Measurements from ENCODE around the gene MKI67. TPM values are rescaled to one million over a fixed set of nuclear protein-coding genes. Genes with fewer than 3 reads are reported as not detected.

Gene MKI67
- total RNA-seq, 4 donors from 2014 or later = 2.4 to 9.1 (median 4.2) TPM

- TF ChIP-seq POLR2A (IDR thresholded peaks at IDR 0.05) = no peak
- no peak for TF ChIP-seq CTCF (IDR thresholded peaks at IDR 0.05)
- DNase-seq (ENCODE audit: low spot score in 2 of 2) = no peak
- 77 to 84% methylated on average over 16 of the region's 16 CpGs for WGBS, 2 donors
- H3K4me3 ChIP-seq (ENCODE audit: low read depth, poor library complexity, severe bottlenecking) = no peak overlapping the region
- intact Hi-C loops (cut with DNase I; ENCODE audit: low total_unique reads) = no loop called here
These were observed 71.9 kb downstream of the MKI67 start for GRCh38 chr10:128054163-128054970.

GRCh38 chr10:128053356-128053755 is 72.9 kb downstream of the MKI67 start:
- DNase-seq (ENCODE audit: low spot score in 2 of 2) = no peak
- TF ChIP-seq POLR2A (IDR thresholded peaks at IDR 0.05) (no peak), CTCF (IDR thresholded peaks at IDR 0.05) (no peak)
- intact Hi-C loops (cut with DNase I; ENCODE audit: low total_unique reads) = no loop called here
- H3K4me3 ChIP-seq (ENCODE audit: low read depth, poor library complexity, severe bottlenecking) = no peak overlapping the region
- 94 to 98% methylated on average over 7 of the region's 7 CpGs for WGBS, 2 donors

GRCh38 chr10:128052696-128053095 is 73.5 kb downstream of the MKI67 start:
- H3K4me3 ChIP-seq (ENCODE audit: low read depth, poor library complexity, severe bottlenecking) = no peak overlapping the region
- intact Hi-C loops (cut with DNase I; ENCODE audit: low total_unique reads) = no loop called here
- TF ChIP-seq POLR2A (IDR thresholded peaks at IDR 0.05) (no peak), CTCF (IDR thresholded peaks at IDR 0.05) (no peak)
- 87 to 95% methylated on average over 7 of the region's 7 CpGs for WGBS, 2 donors
- no peak for DNase-seq (ENCODE audit: low spot score in 2 of 2)

GRCh38 chr10:128051548-128051947 is 74.7 kb downstream of the MKI67 start:
- DNase-seq (ENCODE audit: low spot score in 2 of 2) = no peak
- H3K4me3 ChIP-seq (ENCODE audit: low read depth, poor library complexity, severe bottlenecking) = no peak overlapping the region
- intact Hi-C loops (cut with DNase I; ENCODE audit: low total_unique reads) = no loop called here
- WGBS, 2 donors = 86 to 95% methylated on average over 5 of the region's 5 CpGs
- TF ChIP-seq CTCF (IDR thresholded peaks at IDR 0.05) = no peak
- no peak for TF ChIP-seq POLR2A (IDR thresholded peaks at IDR 0.05)

GRCh38 chr10:128050936-128051335 is 75.3 kb downstream of the MKI67 start:
- intact Hi-C loops (cut with DNase I; ENCODE audit: low total_unique reads) = no loop called here
- DNase-seq (ENCODE audit: low spot score in 2 of 2) = peak in 1 of 2 donors; percentile 36
- TF ChIP-seq CTCF (IDR thresholded peaks at IDR 0.05) = no peak

GRCh38 chr10:128050121-128050516 is 76.1 kb downstream of the MKI67 start:
- 54 to 93% methylated on average over 1 of the region's 1 CpG for WGBS, 2 donors
- TF ChIP-seq CTCF (IDR thresholded peaks at IDR 0.05) = no peak
- TF ChIP-seq POLR2A (IDR thresholded peaks at IDR 0.05) = no peak
- intact Hi-C loops (cut with DNase I; ENCODE audit: low total_unique reads) = no loop called here
- no peak overlapping the region for H3K4me3 ChIP-seq (ENCODE audit: low read depth, poor library complexity, severe bottlenecking)
- DNase-seq (ENCODE audit: low spot score in 2 of 2) = no peak

More at GRCh38 chr10:128050936-128051335, 75.3 kb downstream of the MKI67 start:
- no peak overlapping the region for H3K4me3 ChIP-seq (ENCODE audit: low read depth, poor library complexity, severe bottlenecking)

All from lower leg skin (tissue), 4 donors.